Endothelial cell of umbilical vein (primary cell): ENCODE data around the gene CHST8. TPM values are rescaled to one million over a fixed set of nuclear protein-coding genes. Genes with fewer than 3 reads are reported as not detected.

Source experiments
- BruUV-seq: library from RNA; stranded (reverse); fragments of 400-500 nt; replicated peaks from 2 replicates; lab custom pipeline; 2021; lab: Mats Ljungman, UMichigan
- CTCF ChIA-PET: fragments of 300-600, 350-600 bp; sonication (Branson Sonifier 250); formaldehyde crosslinking; loops from one replicate; lab custom pipeline; 2021; ENCODE audit warnings: antibody characterized with exemption, inconsistent platforms; lab: Charles Lee
- POLR2A ChIA-PET: fragments of 300-600, 350-600 bp; sonication (Branson Sonifier 250); formaldehyde crosslinking; loops from one replicate; lab custom pipeline; 2021; ENCODE audit warnings: antibody characterized with exemption, inconsistent platforms; lab: Charles Lee
- DNase-seq: peaks from one replicate; pipeline ENCODE4 v3.0.0-alpha.2; 2011; ENCODE audit warnings: low read depth, low spot score
- FAIRE-seq: peaks from 2 replicates; lab custom pipeline; 2011; peaks lifted over from hg19 to GRCh38; lab: Jason Lieb, UNC
- H2AFZ ChIP-seq: 2 replicates; pipeline ENCODE4 v1.6.0; 2012; ENCODE audit warnings: low read depth, low read length, control low read depth, inconsistent platforms
- H3K27ac ChIP-seq: 2 replicates; pipeline ENCODE4 v1.5.1; 2011; ENCODE audit warnings: low read depth, mild to moderate bottlenecking, control low read depth, low read length, moderate library complexity; ENCODE audit not compliant: insufficient read depth
- H3K27me3 ChIP-seq, 2 experiments: 2 replicates each; pipeline versions ENCODE4 v1.6.0 to v1.6.1; 2011; ENCODE audit warnings: low read length in 2 of 2, mixed read lengths in 1 of 2; ENCODE audit not compliant: control insufficient read depth in 2 of 2, insufficient read depth in 2 of 2
- H3K36me3 ChIP-seq, 2 experiments: 2 replicates in 1 of 2; 3 replicates in 1 of 2; pipeline ENCODE4 v1.5.1; 2011; ENCODE audit warnings: low read length in 2 of 2, mild to moderate bottlenecking in 1 of 2, moderate library complexity in 1 of 2; ENCODE audit not compliant: control insufficient read depth in 2 of 2, insufficient read depth in 2 of 2; ENCODE audit errors: extremely low read depth in 1 of 2
- H3K4me1 ChIP-seq: 3 replicates; pipeline ENCODE4 v1.5.1; 2011; ENCODE audit warnings: mild to moderate bottlenecking, low read length; ENCODE audit not compliant: control insufficient read depth, insufficient read depth; ENCODE audit errors: extremely low read depth
- H3K4me2 ChIP-seq: 2 replicates; pipeline ENCODE4 v1.6.1; 2011; ENCODE audit warnings: low read length, control low read depth, mixed read lengths; ENCODE audit not compliant: insufficient read depth
- H3K4me3 ChIP-seq, 3 experiments: fragments of 200-600 bp in 1 of 3; sonication (generic), shearing (Covaris generic) in 1 of 3; replicated peaks in 1 of 3; 2 replicates each; pipeline ENCODE4 v1.5.1; 2011 to 2016; ENCODE audit warnings: control low read depth in 3 of 3, low read length in 3 of 3, mild to moderate bottlenecking in 2 of 3, inconsistent platforms in 1 of 3, low read depth in 1 of 3, moderate library complexity in 1 of 3; ENCODE audit not compliant: insufficient read depth in 1 of 3
- H3K79me2 ChIP-seq: 2 replicates; pipeline ENCODE4 v1.6.0; 2012; ENCODE audit warnings: low read length, inconsistent platforms; ENCODE audit not compliant: control insufficient read depth, insufficient read depth
- H3K9ac ChIP-seq: replicated peaks from 2 replicates; pipeline ENCODE3; 2011; ENCODE audit warnings: low read length, control low read depth; ENCODE audit not compliant: insufficient read depth; ENCODE audit errors: extremely low read depth
- H3K9me1 ChIP-seq: replicated peaks from 3 replicates; pipeline ENCODE4 v1.6.0; 2011; ENCODE audit warnings: mild to moderate bottlenecking, low read length; ENCODE audit not compliant: control insufficient read depth, insufficient read depth; ENCODE audit errors: extremely low read depth
- H3K9me3 ChIP-seq: replicated peaks from 2 replicates; pipeline ENCODE4 v1.5.1; 2012; ENCODE audit warnings: low read length, inconsistent platforms; ENCODE audit not compliant: control insufficient read depth, insufficient read depth
- H4K20me1 ChIP-seq: replicated peaks from 2 replicates; pipeline ENCODE3; 2011; ENCODE audit warnings: mild to moderate bottlenecking, low read length; ENCODE audit not compliant: control insufficient read depth, insufficient read depth; ENCODE audit errors: extremely low read depth
- CTCF ChIP-seq, 2 donors: IDR thresholded peaks; 1 replicate in 1 of 2; 2 replicates in 1 of 2; pipeline ENCODE4 v1.5.1; 2011; ENCODE audit warnings: low read length in 2 of 2, mild to moderate bottlenecking in 2 of 2, moderate library complexity in 2 of 2, control low read depth in 1 of 2, inconsistent platforms in 1 of 2, low read depth in 1 of 2; ENCODE audit not compliant: insufficient read depth in 1 of 2; ENCODE audit errors: extremely low read depth in 1 of 2
- EZH2 ChIP-seq: IDR thresholded peaks from 2 replicates; pipeline ENCODE4 v1.6.1; 2012; ENCODE audit warnings: borderline replicate concordance, low read depth, mild to moderate bottlenecking, moderate library complexity, low read length, inconsistent platforms; ENCODE audit not compliant: severe bottlenecking
- FOS ChIP-seq: IDR thresholded peaks from 2 replicates; pipeline ENCODE4 v1.6.1; 2011; ENCODE audit warnings: mild to moderate bottlenecking, low read length, moderate library complexity, borderline replicate concordance; ENCODE audit not compliant: insufficient read depth
- GATA2 ChIP-seq: IDR thresholded peaks from 2 replicates; pipeline ENCODE4 v1.7.0; 2011; ENCODE audit warnings: low read depth, mild to moderate bottlenecking, moderate library complexity, mixed read lengths, low read length; ENCODE audit not compliant: insufficient read length, insufficient read depth
- JUN ChIP-seq: IDR thresholded peaks from 2 replicates; pipeline ENCODE4 v1.6.1; 2011; ENCODE audit warnings: borderline replicate concordance, low read depth; ENCODE audit not compliant: insufficient read length, insufficient read depth
- MYC ChIP-seq: IDR thresholded peaks from one replicate; pipeline ENCODE4 v1.6.1; 2011; ENCODE audit warnings: mild to moderate bottlenecking, low read depth, low read length
- POLR2A ChIP-seq: IDR thresholded peaks from 2 replicates; pipeline ENCODE4 v1.6.1; 2012; ENCODE audit warnings: low read depth, mild to moderate bottlenecking, control low read depth, low read length
- POLR2AphosphoS5 ChIP-seq: IDR thresholded peaks from 2 replicates; pipeline ENCODE4 v1.6.1; 2012; ENCODE audit warnings: low read depth, mild to moderate bottlenecking, control low read depth, low read length, moderate library complexity; ENCODE audit not compliant: insufficient read depth
- dilution Hi-C: fragments of 300-500 bp; cut with MboI; formaldehyde crosslinking; loops from one replicate; pipeline ENCODE4 v1.15.0; 2019; ENCODE audit warnings: low sequenced_read_pairs; ENCODE audit not compliant: extremely low pct_ligation_motif_present
- intact Hi-C: fragments of 100-400 bp; cut with micrococcal nuclease; formaldehyde crosslinking; loops from one replicate; pipeline ENCODE4 v1.10.0; 2022
- polyA plus RNA-seq, 4 experiments: library from polyadenylated mRNA; depleted of rRNA in 3 of 4; stranded (reverse) in 3 of 4; unstranded in 1 of 4; fragments of >200 nt; gene quantifications; 2 replicates each; pipeline versions ENCODE4 v1.2.1 to v1.2.3, GENCODE V29; 2011 to 2012; ENCODE audit warnings: missing spikeins in 1 of 4
- total RNA-seq: library from RNA; stranded (reverse); gene quantifications from 2 replicates; pipeline ENCODE4 v1.2.3, GENCODE V29; 2021
- TF ChIP-seq, protein P1 (sequence below): IDR thresholded peaks from 2 replicates; pipeline ENCODE4 v1.6.1; 2011; ENCODE audit not compliant: insufficient read depth, insufficient read length

Gene CHST8
- total and polyA plus RNA-seq, 2 donors (not counting 3 experiments of a cell fraction or from before 2014, with no cell fraction given): not detected

- TF ChIP-seq GATA2 (peak; percentile 13), EZH2 (no peak), POLR2A (no peak)
- H3K4me3 ChIP-seq: peak overlapping the region; percentile 64 to 86 (median 84)
- H3K79me2 ChIP-seq: no peaks in the 10 kb centered on the region
- H2AFZ ChIP-seq: peak overlapping the region; percentile 24
- H3K4me1 ChIP-seq: peaks cover 17% of the 10 kb centered on the region
- H4K20me1 ChIP-seq: no peaks in the 10 kb centered on the region
- H3K9me3 ChIP-seq: no peaks in the 10 kb centered on the region
- no peaks in the 10 kb centered on the region for H3K9me1 ChIP-seq
- peak; percentile 79 for FAIRE-seq
- DNase-seq: peak; percentile 49
- H3K27me3 ChIP-seq: no peaks in the 10 kb centered on the region
- ChIA-PET POLR2A (interaction anchor here (0.7 kb wide), 1 partner anchor 182 kb away, joined by 3 read pairs; no protein-coding TSS in a partner anchor), CTCF (interaction anchor here (0.7 to 3.7 kb wide), 13 partner anchors 10 to 382 kb away, joined by 3 to 30 read pairs (median 3); no protein-coding TSS in a partner anchor)
- peak overlapping the region; percentile 25 for H3K27ac ChIP-seq
- intact Hi-C loops: loop anchor here (5.0 kb wide), 1 partner anchor 374 kb away; the partner anchor contains the start of gene LSM14A
- peaks cover 2 to 21% of the 10 kb centered on the region in 2 experiments for H3K36me3 ChIP-seq
- dilution Hi-C loops: no loop called here
- no TSS peak for BruUV-seq
- peak overlapping the region; percentile 77 for H3K9ac ChIP-seq
- peak overlapping the region; percentile 75 for H3K4me2 ChIP-seq
Observed at GRCh38 chr19:33797802-33798671, 176.3 kb downstream of the CHST8 start.

DNA sequence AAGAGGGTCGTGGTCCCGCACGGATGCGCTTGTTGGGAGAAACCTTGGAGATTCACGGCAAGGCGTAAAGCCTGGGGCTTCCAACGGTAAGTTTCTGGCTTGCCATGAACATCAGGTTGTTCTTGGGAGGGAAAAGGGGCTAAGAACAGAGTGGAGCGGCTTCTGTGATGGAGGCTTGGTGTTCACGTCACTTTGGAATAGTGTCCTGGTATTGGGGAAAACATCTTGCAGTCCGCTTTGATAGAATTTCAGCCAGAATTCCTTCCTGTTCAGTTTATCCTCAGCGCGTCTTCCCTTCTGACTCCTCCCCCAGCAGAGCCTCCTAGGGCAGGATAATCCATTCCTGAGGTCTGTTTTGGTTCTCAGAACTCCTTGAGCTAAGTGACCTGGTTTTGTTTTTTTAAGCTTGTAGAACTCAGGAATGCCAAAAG lies 176.9 kb downstream of the CHST8 start:
- intact Hi-C loops (loop anchor here (5.0 kb wide), 1 partner anchor 374 kb away; the partner anchor contains the start of gene LSM14A), dilution Hi-C loops (no loop called here)
- Histone ChIP-seq H2AFZ (peak overlapping the region; percentile 10), H3K79me2 (no peaks in the 10 kb centered on the region), H3K4me2 (peak overlapping the region; percentile 45), H3K36me3 (peaks cover 2 to 27% of the 10 kb centered on the region in 2 experiments), H3K9ac (peak overlapping the region; percentile 46), H3K27ac (no peak overlapping the region), H4K20me1 (no peaks in the 10 kb centered on the region), H3K27me3 (no peaks in the 10 kb centered on the region), H3K4me3 (peak overlapping the region in 2 of 3 experiments; percentile 64 to 86), H3K9me1 (no peaks in the 10 kb centered on the region), H3K9me3 (no peaks in the 10 kb centered on the region), H3K4me1 (peaks cover 17% of the 10 kb centered on the region)
- peak; percentile 35 for DNase-seq
- ChIA-PET POLR2A (interaction anchor here (0.7 kb wide), 1 partner anchor 181 kb away, joined by 3 read pairs; no protein-coding TSS in a partner anchor), CTCF (interaction anchor here (1.0 to 3.7 kb wide), 5 partner anchors 21 to 382 kb away, joined by 3 to 30 read pairs (median 16); no protein-coding TSS in a partner anchor)
- no peak for TF ChIP-seq EZH2
- no peak for TF ChIP-seq JUN
- no peak for TF ChIP-seq POLR2A
- TF ChIP-seq, protein P1, sequence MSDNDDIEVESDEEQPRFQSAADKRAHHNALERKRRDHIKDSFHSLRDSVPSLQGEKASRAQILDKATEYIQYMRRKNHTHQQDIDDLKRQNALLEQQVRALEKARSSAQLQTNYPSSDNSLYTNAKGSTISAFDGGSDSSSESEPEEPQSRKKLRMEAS: no peak
- TF ChIP-seq GATA2: no peak
- TF ChIP-seq CTCF (IDR thresholded peaks at IDR 0.05; ENCODE audit: extremely low read depth in 1 of 2, insufficient read depth in 1 of 2, low read depth in 1 of 2, low read length in 2 of 2): no peak
- TF ChIP-seq FOS: no peak
- no peak for TF ChIP-seq POLR2AphosphoS5
- TF ChIP-seq MYC: no peak
- BruUV-seq: TSS peak; percentile 7
- FAIRE-seq: peak; percentile 86
